ENCODE results near the gene CAD. TPM values are rescaled to one million over a fixed set of nuclear protein-coding genes. Genes with fewer than 3 reads are reported as not detected.

CAD gene
- polyA plus RNA-seq, 1 experiment = 17.8 TPM

DNA sequence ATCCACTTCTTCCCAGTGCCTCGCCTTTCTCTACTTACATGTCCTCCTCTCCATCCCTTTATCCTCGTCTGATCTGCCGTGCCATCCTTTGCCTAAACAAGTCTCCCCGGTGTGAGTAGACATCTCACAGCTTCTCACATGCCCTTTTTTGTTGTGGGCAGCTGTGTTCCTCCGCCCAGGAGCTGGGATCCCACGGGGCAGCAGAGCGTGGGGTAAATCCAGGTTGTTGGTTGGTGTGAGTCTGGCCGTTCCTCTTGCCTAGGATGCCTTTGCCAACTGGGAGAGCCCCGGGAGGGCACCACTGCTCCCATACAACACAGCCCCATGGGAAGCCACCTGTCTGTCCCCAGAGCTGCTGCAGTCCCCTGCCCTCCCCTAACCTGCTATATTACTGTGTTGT is 23.2 kb downstream of the CAD start:
- ChIA-PET POLR2A (no interaction called here), CTCF (interaction anchor here (1.0 kb wide), 1 partner anchor 39 kb away, joined by 3 read pairs; no protein-coding TSS in a partner anchor)
- DNase-seq (ENCODE audit: low read depth, low spot score) = no peak
- Histone ChIP-seq H3K4me3 (ENCODE audit: low read depth, low read length) (no peak overlapping the region), H3K9me3 (ENCODE audit: control insufficient read depth, insufficient read depth, low read length) (no peaks in the 10 kb centered on the region; the same call in 1 of the 2 replicates), H3K27ac (ENCODE audit: low read depth, low read length) (no peak overlapping the region), H3K27me3 (ENCODE audit: control insufficient read depth, insufficient read depth, low read length) (no peaks in the 10 kb centered on the region)
- no peak for TF ChIP-seq CTCF (IDR thresholded peaks at IDR 0.05; ENCODE audit: low read depth, low read length)

DNA sequence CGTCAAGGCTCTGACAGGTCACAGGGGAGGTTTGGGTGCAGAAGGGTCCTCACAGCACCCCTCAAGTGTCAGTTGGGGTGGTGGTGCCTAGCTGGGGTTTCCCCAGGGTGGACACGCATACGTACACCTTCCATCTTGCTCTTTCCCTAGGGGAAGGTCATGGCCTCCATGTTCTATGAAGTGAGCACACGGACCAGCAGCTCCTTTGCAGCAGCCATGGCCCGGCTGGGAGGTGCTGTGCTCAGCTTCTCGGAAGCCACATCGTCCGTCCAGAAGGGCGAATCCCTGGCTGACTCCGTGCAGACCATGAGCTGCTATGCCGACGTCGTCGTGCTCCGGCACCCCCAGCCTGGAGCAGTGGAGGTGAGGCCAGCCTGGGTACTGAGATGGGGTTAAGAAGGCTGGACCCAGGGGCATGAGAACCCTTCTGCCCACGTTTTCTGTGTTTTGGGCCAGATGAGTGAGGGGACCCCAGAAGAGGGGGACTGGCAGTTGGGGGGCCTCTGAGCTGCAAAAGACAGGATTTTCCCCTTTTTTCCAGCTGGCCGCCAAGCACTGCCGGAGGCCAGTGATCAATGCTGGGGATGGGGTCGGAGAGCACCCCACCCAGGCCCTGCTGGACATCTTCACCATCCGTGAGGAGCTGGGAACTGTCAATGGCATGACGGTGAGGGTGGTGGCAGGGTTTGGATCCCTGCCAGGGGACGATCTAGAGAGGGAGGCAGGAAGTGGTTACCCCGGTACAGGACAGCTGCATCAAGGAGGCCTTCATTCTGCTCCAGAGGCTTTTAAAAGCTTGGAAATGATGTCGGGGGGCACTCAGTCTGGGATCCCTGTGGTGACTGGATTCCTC is 24.8 kb downstream of the CAD start:
- no peak overlapping the region for H3K4me3 ChIP-seq (ENCODE audit: low read depth, low read length)
- DNase-seq (ENCODE audit: low read depth, low spot score) = no peak
- no peaks in the 10 kb centered on the region for H3K27me3 ChIP-seq (ENCODE audit: control insufficient read depth, insufficient read depth, low read length)
- TF ChIP-seq CTCF (IDR thresholded peaks at IDR 0.05; ENCODE audit: low read depth, low read length) = no peak
- ChIA-PET POLR2A (interaction anchor here (0.6 kb wide), 1 partner anchor 31 kb away, joined by 4 read pairs; no protein-coding TSS in a partner anchor), CTCF (interaction anchor here (0.6 to 1.5 kb wide), 4 partner anchors 15 to 62 kb away, joined by 3 to 6 read pairs (median 3); no protein-coding TSS in a partner anchor)
- H3K9me3 ChIP-seq (ENCODE audit: control insufficient read depth, insufficient read depth, low read length) = no peaks in the 10 kb centered on the region; the same call in 1 of the 2 replicates
- H3K27ac ChIP-seq (ENCODE audit: low read depth, low read length) = no peak overlapping the region

GRCh38 chr2:27242614-27242951 is 25.4 kb downstream of the CAD start:
- CTCF ChIA-PET = interaction anchor here (0.6 to 1.5 kb wide), 2 partner anchors 14 to 61 kb away, joined by 3 to 6 read pairs; no protein-coding TSS in a partner anchor
- no peak overlapping the region for H3K27ac ChIP-seq (ENCODE audit: low read depth, low read length)
- no peak overlapping the region for H3K4me3 ChIP-seq (ENCODE audit: low read depth, low read length)
- POLR2A ChIA-PET = no interaction called here
- DNase-seq (ENCODE audit: low read depth, low spot score) = no peak
- no peak for TF ChIP-seq CTCF (IDR thresholded peaks at IDR 0.05; ENCODE audit: low read depth, low read length)
- H3K9me3 ChIP-seq (ENCODE audit: control insufficient read depth, insufficient read depth, low read length) = no peaks in the 10 kb centered on the region; the same call in 1 of the 2 replicates
- no peaks in the 10 kb centered on the region for H3K27me3 ChIP-seq (ENCODE audit: control insufficient read depth, insufficient read depth, low read length)

DNA sequence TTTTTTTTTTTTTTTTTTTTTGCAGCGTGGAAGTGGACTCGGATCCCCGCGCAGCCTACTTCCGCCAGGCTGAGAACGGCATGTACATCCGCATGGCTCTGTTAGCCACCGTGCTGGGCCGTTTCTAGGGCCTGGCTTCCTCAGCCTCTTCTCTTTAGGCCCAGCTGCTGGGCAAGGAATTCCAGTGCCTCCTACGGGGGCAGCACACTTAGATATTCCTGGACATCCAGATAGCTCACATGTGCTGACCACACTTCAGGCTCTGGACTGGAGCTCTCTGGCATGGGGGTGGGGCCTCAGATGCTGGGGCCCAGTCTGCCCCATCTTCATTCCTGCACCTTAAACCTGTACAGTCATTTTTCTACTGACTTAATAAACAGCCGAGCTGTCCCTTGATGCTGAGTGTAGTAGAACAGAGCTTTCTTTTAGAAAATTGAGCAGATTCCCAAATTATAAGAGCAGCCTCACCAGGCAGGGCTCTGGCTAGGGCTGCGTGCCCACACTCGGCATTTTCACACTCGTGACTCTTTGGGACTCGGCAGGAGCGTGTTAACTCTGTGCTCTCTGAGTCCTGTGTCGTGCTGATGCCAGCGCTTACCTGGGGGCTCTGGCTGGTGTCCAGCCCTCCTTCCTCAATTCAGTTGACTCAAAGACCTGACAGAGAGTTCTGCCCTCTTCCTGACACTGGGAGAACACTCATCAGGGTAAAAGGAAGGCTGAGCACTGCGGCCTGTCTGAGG is 26.4 kb downstream of the CAD start:
- Histone ChIP-seq H3K27ac (ENCODE audit: low read depth, low read length) (no peak overlapping the region), H3K27me3 (ENCODE audit: control insufficient read depth, insufficient read depth, low read length) (no peaks in the 10 kb centered on the region), H3K9me3 (ENCODE audit: control insufficient read depth, insufficient read depth, low read length) (no peaks in the 10 kb centered on the region), H3K4me3 (ENCODE audit: low read depth, low read length) (no peak overlapping the region)
- ChIA-PET POLR2A (no interaction called here), CTCF (no interaction called here)
- TF ChIP-seq CTCF (IDR thresholded peaks at IDR 0.05; ENCODE audit: low read depth, low read length) = no peak
- no peak for DNase-seq (ENCODE audit: low read depth, low spot score)

- POLR2A ChIA-PET = no interaction called here
- Histone ChIP-seq H3K4me3 (ENCODE audit: low read depth, low read length) (no peak overlapping the region), H3K27me3 (ENCODE audit: control insufficient read depth, insufficient read depth, low read length) (peaks cover 2% of the 10 kb centered on the region), H3K9me3 (ENCODE audit: control insufficient read depth, insufficient read depth, low read length) (no peaks in the 10 kb centered on the region), H3K27ac (ENCODE audit: low read depth, low read length) (no peak overlapping the region)
- TF ChIP-seq CTCF (IDR thresholded peaks at IDR 0.05; ENCODE audit: low read depth, low read length) = no peak
- CTCF ChIA-PET = interaction anchor here (0.8 kb wide), 1 partner anchor 35 kb away, joined by 3 read pairs; no protein-coding TSS in a partner anchor
- no peak for DNase-seq (ENCODE audit: low read depth, low spot score)
Measured at GRCh38 chr2:27245116-27245515, 27.9 kb downstream of the CAD start.

Measured in AG04450 (cell line).